HG02973 (cell line): ENCODE results near the gene THRB.

Source experiments
- ATAC-seq: cut with Tn5 transposase; IDR thresholded peaks from one replicate; pipeline ENCODE4 v1.9.1; 2021; ENCODE audit warnings: moderate library complexity; ENCODE audit not compliant: unreplicated experiment

THRB gene

DNA sequence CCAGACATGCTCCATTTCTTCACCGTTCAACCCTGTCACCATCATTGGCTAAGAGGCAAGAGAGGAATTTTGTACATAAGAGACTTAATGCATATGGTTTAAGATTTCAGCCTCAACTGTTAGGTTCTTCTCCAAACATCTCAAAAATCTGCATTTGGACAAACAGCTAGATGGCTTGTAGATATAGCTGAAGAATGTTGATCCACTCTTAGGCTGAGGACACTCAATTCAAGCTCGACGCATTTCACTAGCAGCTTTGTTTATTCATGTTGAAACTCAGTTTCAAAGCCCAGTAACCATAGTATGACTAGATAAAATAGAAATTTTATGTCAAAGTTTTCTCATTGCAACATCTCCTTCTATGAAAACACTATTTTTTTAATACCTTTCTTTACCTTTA lies 208.2 kb downstream of the THRB start:
- ATAC-seq: no peak

DNA sequence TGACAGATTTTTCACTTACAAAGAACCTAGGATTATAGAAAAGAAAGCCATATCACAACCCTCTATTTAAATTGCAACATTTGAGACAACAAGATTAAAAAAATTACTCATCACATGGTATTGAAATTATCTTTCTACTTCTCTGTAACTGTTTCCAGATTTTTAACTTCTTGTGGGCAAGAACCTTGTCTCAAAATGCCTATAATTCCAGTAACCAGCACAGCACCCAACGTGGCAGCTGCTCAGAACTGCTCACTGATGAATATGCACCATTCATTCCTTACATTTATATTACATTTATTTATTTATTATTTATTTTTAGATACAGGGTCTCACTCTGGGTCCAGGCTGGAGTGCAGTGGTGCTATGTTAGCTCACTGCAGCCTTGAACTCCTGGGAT lies 216.1 kb downstream of the THRB start:
- no peak for ATAC-seq

DNA sequence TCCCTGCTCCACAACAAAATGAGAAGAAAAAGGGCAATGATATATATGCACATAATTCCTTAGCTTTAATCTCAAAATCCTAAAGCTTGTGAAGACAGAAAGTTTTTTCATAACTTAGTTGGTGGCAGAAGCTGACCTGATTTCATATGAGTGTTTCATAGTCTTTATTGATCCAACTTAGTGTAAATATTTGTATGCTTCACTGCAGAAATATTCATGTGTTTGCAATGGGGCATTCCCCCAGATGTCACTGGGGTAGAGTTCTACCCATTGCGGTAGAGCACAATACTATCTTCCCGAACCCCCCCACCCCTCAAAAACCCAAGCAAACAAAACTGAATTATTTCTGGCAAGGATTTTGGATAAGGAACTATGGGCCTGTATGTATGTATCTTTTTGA lies 221.2 kb downstream of the THRB start:
- ATAC-seq: no peak

DNA sequence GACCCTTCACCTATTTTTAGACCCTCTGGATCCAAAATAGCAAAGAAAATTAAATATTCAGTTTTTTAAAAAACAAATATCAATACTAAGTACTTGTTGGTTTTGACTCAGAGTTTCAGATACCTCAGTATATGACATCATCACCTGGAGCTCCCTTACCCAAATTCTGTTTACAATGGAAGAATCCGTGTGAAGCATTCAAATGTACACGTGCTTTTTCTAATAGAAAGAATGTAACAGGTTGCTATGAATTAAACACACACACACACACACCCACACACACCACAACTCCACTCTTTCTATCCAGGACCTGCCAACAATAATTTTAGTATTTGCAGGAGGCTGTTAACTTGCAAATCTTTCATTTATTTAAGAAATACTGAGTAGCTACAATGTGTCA lies 221.8 kb downstream of the THRB start:
- no peak for ATAC-seq

DNA sequence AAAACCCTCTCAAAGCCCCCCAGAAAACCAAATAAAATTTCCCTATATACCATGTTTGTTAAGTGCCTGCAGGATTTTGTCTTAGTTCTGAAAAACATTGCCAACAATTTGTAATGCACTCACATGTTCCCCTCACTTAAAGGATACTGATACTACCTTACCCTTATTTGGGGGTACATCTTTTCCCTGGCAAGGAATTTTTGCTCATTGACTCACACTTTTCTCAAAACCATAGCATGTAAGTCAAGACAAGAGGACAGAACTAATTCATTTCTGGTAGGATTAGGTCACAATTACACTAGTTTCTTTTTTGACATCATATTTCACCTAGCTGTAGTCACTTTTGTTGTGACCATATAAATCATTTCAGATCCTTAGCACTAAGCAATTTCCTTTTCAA lies 222.2 kb downstream of the THRB start:
- no peak for ATAC-seq

DNA sequence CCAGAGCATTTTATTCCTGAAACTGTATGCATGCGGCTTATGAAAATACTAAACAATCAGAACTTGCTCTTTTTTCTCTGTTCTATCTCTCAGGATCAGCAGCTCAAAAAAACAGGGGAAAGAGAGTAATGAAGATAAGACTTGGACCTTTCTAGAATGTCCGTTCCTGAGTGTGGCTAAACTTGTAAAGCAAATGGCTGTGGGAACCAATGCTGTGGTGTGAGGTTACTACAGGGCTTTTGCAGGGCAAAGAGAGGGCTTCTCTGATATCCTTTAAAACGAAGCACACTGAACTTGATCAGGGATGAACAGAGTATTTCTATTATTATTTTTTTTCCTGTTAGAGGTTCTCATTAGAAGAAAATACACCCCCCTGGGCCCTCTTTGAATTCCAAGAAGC lies 223.4 kb downstream of the THRB start:
- ATAC-seq: no peak

DNA sequence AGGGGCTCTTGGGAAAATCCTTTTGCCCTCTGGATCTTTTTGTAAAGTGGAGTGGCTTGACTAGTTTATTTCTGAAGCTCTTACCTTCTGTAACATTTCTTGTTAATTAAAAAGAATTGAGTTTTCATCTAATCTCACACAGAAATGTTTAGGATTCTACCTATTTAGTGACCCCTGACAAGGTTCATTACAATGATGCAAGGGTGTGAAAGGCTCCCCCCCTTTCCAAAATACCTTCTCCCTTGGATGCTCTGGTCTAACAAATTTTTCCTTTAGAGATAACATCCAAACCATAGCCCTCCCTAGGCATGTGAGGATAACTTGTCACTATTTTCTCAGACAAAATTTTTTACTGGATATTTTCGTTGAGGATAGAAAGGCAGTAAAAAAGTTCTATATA lies 223.9 kb downstream of the THRB start:
- no peak for ATAC-seq

DNA sequence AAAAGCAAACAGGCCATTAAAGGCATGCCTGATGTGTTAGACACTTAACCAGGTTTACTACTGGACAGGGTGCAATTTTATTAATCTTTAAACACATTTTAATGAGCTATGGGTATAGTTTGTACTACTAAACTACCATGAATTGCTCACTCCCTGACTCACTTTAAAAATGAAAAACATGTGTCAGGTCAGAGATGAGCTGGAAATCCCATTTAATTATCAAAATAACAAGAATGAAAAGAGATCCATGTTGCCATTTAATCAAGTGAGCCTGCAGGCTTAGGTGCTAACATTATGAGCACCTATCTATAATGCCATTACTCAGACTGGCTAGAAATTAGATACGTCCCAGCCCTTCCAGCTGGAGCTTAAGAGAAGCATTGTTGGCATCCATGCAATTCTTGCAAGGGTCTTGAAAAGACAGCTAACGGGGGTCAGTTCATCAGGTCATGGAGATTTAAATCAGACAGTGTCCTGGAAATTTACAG lies 224.4 kb downstream of the THRB start:
- no peak for ATAC-seq

DNA sequence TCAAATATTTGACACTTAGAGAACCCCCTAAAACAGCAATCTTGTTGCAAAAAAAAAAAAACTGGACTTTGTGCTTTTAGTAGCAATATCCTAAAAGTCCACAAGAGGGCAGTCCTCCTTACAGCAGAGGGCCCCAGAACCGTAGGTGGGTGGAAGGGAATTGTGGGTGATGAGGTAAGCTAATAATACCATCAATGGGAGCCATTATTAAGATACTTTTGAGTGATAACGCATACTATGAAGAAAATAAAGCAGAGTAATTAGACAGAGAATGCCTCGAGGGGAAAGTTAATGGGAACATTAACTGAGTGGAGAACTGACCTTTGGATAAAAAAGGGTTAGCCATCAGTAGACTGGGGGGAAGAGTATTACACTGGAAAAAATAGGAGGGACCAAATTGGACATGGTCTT lies 229.9 kb downstream of the THRB start:
- peak; percentile 80 for ATAC-seq

DNA sequence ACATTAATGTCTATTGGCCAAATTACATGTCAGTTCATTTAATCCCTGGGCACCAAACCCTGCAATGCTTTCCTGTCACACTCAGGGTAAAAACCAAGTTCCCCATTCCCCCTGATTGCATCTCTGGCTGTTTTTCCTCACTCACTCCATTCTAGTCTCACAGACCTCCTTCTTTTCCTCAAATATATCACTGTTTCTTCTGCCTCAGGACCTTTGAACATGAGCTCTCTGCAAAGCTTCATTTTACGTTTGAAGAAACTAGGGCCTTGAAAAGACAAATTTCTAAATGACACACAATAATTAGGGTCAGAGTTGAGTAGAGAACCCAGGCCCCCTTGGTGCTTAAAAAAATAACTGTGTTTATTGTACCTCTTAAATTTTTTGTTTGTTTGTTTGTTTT lies 230.6 kb downstream of the THRB start:
- ATAC-seq: no peak

DNA sequence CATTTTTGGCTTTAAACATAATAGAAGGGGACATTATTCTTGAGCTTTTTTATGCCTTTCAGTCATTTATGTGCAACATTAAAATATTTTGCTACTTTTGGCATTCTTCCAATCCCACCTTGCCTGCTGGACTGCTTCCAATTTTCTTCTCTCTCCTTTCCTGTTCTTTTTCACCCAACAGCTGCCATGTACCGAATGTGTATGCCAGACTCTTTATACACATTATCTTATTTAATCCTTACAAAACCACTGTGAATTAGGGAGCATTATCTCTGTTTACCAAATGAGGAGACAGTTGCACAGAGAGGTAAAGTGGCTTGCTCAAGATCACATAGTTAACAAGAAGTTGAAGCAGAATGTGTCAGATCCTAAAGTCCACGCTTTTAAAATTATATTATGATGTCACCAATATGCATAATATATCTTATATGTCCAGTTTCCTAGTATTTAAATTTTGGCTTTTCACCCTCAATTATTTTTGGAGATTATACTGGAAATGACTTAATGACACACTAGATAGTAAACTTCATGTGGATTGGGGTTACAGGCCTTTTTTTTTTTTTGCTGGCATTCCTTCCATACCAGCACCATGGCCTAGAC lies 231.5 kb downstream of the THRB start:
- no peak for ATAC-seq

DNA sequence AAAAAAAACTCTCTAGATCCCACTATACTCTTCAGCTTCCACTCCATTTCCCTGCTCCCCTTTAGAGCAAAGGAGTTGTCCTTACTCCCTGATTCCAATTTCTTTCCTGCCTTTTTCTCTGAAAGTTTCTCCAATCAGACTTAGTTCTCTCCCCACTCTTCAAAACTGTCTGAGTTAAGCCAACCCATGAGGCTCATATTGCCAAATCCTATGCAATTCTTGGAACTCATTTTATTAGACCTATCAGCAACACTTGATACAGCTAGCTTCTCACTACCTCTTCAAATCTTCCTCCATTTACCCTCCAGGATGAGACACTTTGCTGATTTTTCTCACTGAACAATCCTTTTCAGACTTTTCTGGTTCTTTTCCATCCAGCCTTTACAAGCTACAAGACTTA lies 233.1 kb downstream of the THRB start:
- ATAC-seq: no peak

DNA sequence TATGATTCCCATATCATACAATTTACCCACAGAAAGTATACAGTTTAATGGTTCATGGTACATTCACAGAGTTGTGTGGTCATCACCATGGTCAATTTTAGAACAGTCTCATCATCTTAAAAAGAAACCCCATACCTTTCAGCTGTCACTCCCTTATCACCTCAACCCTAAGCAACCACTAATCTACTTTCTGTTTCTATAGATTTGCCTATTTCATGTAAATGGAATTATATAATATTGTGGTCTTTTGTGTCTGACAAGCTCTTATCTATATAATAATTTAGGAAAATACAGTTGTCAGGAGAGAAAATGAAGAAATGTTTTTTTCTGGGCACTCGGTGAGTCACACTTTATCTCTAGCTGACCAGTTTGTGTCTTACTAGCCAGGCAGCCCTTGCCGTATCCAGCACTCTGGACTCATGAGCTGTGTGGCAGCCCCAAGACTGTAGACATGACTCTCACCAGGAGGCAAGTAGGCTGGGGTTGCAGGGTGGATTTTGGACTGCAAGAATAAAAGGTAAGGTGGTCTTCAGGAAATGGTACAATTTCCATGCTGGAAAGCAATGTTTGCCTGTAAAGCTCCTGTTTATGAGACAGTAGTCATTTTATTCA lies 234.6 kb downstream of the THRB start:
- ATAC-seq: no peak

DNA sequence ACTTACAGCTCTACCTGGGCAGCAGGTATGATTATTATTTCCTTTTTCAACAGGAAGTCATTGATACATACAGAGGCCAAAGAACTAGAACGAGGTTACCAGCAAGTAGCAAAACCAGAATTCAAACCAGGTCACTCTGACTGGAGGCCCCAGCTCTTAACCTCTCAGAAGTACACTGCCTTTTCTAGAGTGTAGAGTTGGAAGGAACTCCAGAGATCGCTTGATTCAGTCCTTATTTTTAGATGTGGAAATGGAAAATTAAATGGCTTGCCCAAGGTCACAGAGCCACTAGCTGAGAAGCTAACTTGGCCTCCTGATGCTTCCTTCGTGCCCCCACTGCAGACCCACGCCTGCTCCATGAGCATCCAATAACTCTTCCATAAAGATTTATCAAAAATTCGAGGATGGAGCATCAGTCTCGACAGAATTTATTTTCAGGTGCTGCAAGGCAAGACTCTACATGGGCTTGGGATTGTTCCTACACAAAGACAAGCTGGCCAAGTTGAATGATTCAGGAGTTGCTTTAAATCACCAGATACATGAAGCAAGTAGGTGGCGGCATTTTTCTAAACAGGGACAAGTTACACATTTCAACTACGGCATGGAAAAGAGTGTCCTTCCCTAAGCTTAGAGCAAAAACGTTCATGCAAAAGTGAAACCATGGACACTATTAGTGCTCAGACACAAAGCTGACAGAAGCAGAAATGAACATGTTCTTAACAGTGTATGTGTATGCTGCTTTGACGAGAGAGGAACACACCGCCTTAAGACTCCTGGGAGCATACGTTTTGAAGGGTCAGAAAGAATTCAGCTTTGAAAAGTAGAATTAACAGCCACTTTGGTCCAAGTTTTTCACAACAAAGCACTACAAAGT lies 235.7 kb downstream of the THRB start:
- ATAC-seq: no peak

DNA sequence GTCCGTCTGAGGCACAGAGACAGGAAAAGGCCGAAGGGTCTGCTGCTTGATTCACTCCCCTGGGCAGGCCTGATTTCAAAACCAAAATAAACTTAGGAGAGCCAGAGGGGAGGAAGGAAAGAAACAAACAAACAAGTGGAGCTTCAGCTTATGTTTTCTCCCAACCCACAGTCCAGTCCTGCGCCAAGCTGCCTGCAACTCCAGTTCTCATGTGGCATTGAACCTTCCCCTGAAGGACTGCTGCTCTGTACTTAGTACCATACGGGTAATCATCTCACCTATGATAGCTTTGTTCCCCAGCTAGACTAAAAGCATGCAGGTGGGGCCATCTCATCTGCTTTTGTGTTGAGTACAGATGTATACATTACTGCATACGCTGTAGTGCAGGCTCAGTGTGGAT lies 236.4 kb downstream of the THRB start:
- ATAC-seq: no peak

DNA sequence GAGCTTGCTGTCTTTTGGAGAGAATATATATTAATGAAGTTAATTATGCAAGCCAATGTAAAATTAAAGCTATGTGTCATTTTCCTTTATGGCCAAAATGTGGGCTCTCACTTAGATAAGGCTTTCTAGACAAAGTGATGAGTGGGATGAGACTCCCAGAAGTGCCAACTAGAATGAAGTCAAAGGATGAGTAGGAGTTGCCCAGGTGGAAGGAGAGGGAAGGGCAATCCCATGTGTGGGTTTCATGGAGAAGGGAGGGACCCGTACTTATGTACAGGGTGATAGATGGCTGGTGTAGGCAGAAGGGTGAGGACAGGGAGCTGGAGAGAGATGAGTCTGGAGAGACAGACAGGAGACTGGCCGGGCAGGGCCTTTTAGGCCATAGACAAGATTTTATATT lies 239.2 kb downstream of the THRB start:
- no peak for ATAC-seq

DNA sequence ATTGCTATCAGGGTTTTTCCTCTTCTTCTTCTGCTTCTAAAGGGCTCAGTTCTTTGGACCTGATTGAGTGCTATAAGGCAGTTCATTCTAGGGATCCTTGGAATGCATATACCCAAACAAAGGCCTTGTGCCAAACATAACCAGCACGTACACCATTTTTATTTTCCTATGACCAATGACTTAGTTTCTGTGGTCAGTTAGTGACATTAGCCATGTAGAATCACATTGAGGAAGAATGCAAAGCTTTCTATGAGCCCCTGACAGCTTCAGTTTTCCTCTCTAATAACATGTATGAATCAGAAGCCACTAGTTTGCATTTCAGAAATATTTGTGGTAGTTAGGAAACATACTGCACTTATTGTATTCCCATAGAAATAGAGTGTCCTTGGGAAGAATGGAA lies 240.0 kb downstream of the THRB start:
- no peak for ATAC-seq

DNA sequence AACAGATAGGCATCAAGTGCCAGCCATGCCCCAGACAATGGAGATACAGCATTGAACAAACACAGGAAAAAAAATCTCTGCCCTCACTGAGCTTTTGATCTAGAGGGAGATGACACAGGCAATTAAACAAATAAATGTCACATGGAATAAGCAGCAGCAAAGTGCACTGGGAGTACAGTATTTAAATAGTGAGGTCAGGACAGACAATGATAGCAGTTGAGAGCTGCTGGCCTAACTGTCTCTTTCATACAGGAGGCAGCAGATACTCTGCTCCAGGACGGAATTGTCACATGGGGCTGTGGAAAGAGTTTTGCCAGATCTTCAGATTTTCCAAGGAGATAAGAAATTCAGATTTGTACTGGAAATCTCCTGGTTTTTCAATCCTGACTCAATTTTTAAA lies 241.3 kb downstream of the THRB start:
- ATAC-seq: no peak

DNA sequence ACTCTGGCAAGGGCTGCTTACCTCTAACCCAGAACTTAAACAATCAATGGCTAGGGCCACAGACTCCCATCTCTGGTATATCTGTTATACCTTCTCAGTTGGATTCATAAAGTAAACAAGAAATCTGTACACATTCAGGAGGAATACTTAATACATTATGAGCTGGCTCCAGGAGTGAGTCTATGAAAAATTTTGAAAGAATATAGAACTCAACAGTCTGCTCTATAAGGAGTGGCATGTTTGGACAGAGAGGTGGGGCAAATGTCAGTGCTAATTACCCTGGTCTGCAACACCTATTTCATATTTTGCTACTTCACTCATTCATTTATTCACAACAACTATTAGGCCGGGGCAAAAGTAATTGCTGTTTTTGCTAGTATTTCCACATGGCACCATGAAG lies 245.1 kb downstream of the THRB start:
- ATAC-seq: no peak

DNA sequence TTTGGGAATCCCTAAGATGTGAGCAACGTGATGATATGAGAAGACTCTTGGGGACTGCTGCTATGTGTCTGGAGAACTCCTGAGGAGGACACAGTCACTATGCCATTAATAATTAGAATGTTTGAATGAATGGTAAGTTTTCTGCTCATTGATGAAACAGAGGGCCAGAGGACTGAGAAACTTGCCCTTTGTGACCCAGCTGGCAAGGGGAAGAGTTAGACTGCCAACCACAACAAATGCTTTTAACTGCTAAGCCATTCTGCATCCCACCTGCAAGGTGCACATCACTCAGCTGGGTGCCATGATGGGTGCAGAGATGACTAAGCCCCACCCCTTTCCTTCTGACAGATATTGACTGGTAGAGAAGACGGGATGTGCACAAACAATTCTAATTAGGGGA lies 249.6 kb downstream of the THRB start:
- ATAC-seq: no peak

DNA sequence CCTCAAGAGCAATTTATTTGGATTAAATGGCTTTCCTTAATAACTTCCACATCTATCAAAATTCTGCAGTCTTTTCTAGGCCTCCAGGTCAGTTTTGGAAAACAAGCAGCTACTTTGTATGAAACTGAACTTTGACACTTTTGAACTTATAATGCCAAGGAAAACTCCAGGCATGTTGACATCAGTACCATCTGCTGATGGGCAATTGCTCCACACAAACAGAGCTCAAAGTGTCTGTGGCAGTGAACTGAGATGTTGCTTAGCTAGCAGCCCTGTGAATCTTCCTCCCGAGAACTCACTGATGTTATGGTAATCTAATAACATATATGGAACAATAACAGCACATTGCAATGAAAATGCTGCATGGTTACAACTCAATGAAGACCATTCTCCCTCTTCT lies 250.2 kb downstream of the THRB start:
- ATAC-seq: no peak

DNA sequence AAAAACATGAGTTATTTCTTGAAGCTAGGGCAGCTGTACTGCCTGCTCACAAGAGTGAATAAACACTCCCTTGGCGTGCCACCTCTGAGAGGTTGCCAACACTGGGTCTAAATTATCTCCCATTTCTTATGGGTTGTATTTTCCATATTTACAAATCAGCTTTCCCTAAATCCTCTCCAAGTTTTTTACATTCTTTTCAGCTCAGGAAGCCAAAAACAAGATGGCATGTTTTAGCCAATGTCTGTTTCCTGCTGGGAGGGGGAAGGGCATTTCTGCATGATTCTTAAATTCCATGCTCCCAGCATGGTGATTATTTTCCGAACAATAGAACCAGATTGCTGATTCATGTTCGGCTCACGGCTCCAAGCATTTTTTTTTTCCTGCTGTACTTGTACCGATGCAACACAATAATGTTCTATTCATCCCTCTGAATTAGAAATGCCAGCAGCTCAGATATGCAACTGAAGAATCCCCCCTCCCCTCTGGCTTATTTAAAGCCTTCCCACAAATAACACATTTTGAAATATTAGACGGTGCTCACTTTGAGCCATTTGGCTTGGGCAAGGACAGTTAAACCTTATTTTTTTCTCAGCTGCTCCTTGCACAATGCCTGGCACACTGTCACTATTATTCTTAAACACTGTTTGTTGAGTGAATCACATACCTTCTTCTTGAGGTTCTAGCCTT lies 252.5 kb downstream of the THRB start:
- ATAC-seq: no peak
